NCI-H345 (cell line): ENCODE measurements around the gene ZNF182.
A peak's percentile ranks its signal among the peaks of the same experiment; 100 is the strongest.
"Not testable (repeated sequence)": the region's sequence is repeated elsewhere in the genome, so short reads cannot be mapped to it uniquely, and the experiment has no call there.

ENCODE experiments used
- DNase-seq: peaks from one replicate; lab custom pipeline; 2025; lab: John Stamatoyannopoulos, UW

ZNF182 gene

GRCh38 chrX:48003758-48004457 is at the start of gene ZNF182:
TSS of gene ZNF182 (minus strand) at chrX:48003989. CDS start at chrX:48002609, 1,380 bp downstream.
- peak; percentile 92 for DNase-seq

GRCh38 chrX:48046846-48047245 is 43.1 kb upstream of the ZNF182 start:
- DNase-seq, result no peak

GRCh38 chrX:48045410-48046311 is 41.9 kb upstream of the ZNF182 start:
- no peak for DNase-seq

GRCh38 chrX:48043056-48043455 is 39.3 kb upstream of the ZNF182 start:
- DNase-seq, result no peak

- no peak for DNase-seq
Observed at GRCh38 chrX:48035891-48036290, 32.1 kb upstream of the ZNF182 start.

- not testable (repeated sequence) for DNase-seq
Observed at GRCh38 chrX:48030641-48031173, 26.9 kb upstream of the ZNF182 start.

GRCh38 chrX:48030237-48030636 is 26.4 kb upstream of the ZNF182 start:
- no peak for DNase-seq

GRCh38 chrX:48028091-48028490 is 24.3 kb upstream of the ZNF182 start:
- no peak for DNase-seq

- not testable (repeated sequence) for DNase-seq
Observed at GRCh38 chrX:48027545-48027944, 23.8 kb upstream of the ZNF182 start.

GRCh38 chrX:48025561-48025960 is 21.8 kb upstream of the ZNF182 start:
- peak; percentile 67 for DNase-seq

GRCh38 chrX:48022738-48023137 is 18.9 kb upstream of the ZNF182 start:
- DNase-seq, result no peak

- DNase-seq, result no peak
Observed at GRCh38 chrX:48022100-48022499, 18.3 kb upstream of the ZNF182 start.

GRCh38 chrX:48021026-48021900 is 17.5 kb upstream of the ZNF182 start:
- DNase-seq, result peak; percentile 79

GRCh38 chrX:48020472-48020871 is 16.7 kb upstream of the ZNF182 start:
- DNase-seq, result not testable (repeated sequence)

GRCh38 chrX:48019892-48020291 is 16.1 kb upstream of the ZNF182 start:
- DNase-seq, result not testable (repeated sequence)

GRCh38 chrX:48016583-48017310 is 13.0 kb upstream of the ZNF182 start:
- not testable (repeated sequence) for DNase-seq

GRCh38 chrX:48009445-48009960 is 5.7 kb upstream of the ZNF182 start:
- not testable (repeated sequence) for DNase-seq

GRCh38 chrX:48006688-48007087 is 2.9 kb upstream of the ZNF182 start, which contains the start of gene SPACA5:
TSS of gene SPACA5 (plus strand) at chrX:48006988. CDS start at chrX:48007803, 815 bp downstream.
- DNase-seq, result not testable (repeated sequence)

GRCh38 chrX:48003367-48003757 is 427 bp downstream of the ZNF182 start:
- no peak for DNase-seq

GRCh38 chrX:48002929-48003328 is 860 bp downstream of the ZNF182 start:
- DNase-seq, result no peak

GRCh38 chrX:48002319-48002718 is 1.5 kb downstream of the ZNF182 start:
- no peak for DNase-seq
